ENCODE data around the gene SPEN.
"Not testable (repeated sequence)": the region's sequence is repeated elsewhere in the genome, so short reads cannot be mapped to it uniquely, and the experiment has no call there.

SPEN gene

GRCh38 chr1:15918962-15919715 is 71.6 kb downstream of the SPEN start:
- DNase-seq (ENCODE audit: low read depth): peak; percentile 70
- TF ChIP-seq CTCF (IDR thresholded peaks at IDR 0.05; ENCODE audit: low read length, missing control alignments): no peak

GRCh38 chr1:15923241-15923640 is 75.7 kb downstream of the SPEN start:
- peak; percentile 75 for DNase-seq (ENCODE audit: low read depth)
- no peak overlapping the region for H3K4me3 ChIP-seq (replicated peaks; ENCODE audit: low read depth, low read length)
- TF ChIP-seq CTCF (IDR thresholded peaks at IDR 0.05; ENCODE audit: low read length, missing control alignments): no peak

More at GRCh38 chr1:15918962-15919715, 71.6 kb downstream of the SPEN start:
- no peak overlapping the region for H3K4me3 ChIP-seq (replicated peaks; ENCODE audit: low read depth, low read length)

- H3K4me3 ChIP-seq (replicated peaks; ENCODE audit: low read depth, low read length); DNase-seq (ENCODE audit: low read depth): not testable (repeated sequence)
These were observed 78.9 kb downstream of the SPEN start for GRCh38 chr1:15926448-15926847.

- no peak for DNase-seq (ENCODE audit: low read depth)
- no peak for TF ChIP-seq CTCF (IDR thresholded peaks at IDR 0.05; ENCODE audit: low read length, missing control alignments)
These were observed 81.8 kb downstream of the SPEN start for GRCh38 chr1:15928971-15929965.

GRCh38 chr1:15931401-15931800 is 83.9 kb downstream of the SPEN start:
- DNase-seq (ENCODE audit: low read depth): no peak
- TF ChIP-seq CTCF (IDR thresholded peaks at IDR 0.05; ENCODE audit: low read length, missing control alignments): no peak
- no peak overlapping the region for H3K4me3 ChIP-seq (replicated peaks; ENCODE audit: low read depth, low read length)

More at GRCh38 chr1:15928971-15929965, 81.8 kb downstream of the SPEN start:
- H3K4me3 ChIP-seq (replicated peaks; ENCODE audit: low read depth, low read length): no peak overlapping the region

GRCh38 chr1:15931884-15932283 is 84.4 kb downstream of the SPEN start:
- no peak for TF ChIP-seq CTCF (IDR thresholded peaks at IDR 0.05; ENCODE audit: low read length, missing control alignments)
- H3K4me3 ChIP-seq (replicated peaks; ENCODE audit: low read depth, low read length): no peak overlapping the region
- no peak for DNase-seq (ENCODE audit: low read depth)

GRCh38 chr1:15932612-15933011 is 85.1 kb downstream of the SPEN start:
- no peak overlapping the region for H3K4me3 ChIP-seq (replicated peaks; ENCODE audit: low read depth, low read length)
- DNase-seq (ENCODE audit: low read depth): no peak
- TF ChIP-seq CTCF (IDR thresholded peaks at IDR 0.05; ENCODE audit: low read length, missing control alignments): no peak
